Measurements from ENCODE around the gene IL16.

GRCh38 chr15:81311752-81312464 is 115.2 kb downstream of the IL16 start:
- TF ChIP-seq, protein P1, sequence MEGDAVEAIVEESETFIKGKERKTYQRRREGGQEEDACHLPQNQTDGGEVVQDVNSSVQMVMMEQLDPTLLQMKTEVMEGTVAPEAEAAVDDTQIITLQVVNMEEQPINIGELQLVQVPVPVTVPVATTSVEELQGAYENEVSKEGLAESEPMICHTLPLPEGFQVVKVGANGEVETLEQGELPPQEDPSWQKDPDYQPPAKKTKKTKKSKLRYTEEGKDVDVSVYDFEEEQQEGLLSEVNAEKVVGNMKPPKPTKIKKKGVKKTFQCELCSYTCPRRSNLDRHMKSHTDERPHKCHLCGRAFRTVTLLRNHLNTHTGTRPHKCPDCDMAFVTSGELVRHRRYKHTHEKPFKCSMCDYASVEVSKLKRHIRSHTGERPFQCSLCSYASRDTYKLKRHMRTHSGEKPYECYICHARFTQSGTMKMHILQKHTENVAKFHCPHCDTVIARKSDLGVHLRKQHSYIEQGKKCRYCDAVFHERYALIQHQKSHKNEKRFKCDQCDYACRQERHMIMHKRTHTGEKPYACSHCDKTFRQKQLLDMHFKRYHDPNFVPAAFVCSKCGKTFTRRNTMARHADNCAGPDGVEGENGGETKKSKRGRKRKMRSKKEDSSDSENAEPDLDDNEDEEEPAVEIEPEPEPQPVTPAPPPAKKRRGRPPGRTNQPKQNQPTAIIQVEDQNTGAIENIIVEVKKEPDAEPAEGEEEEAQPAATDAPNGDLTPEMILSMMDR (conservative IDR thresholded peaks at IDR 0.05; ENCODE audit: low read depth, low read length), result no peak
- no peak for TF ChIP-seq EZH2 (IDR thresholded peaks at IDR 0.05; ENCODE audit: borderline replicate concordance, low read depth, low read length, poor library complexity, severe bottlenecking)
